PC-9 (cell line): ENCODE results near the gene MYO5C. TPM values are rescaled to one million over a fixed set of nuclear protein-coding genes. Genes with fewer than 3 reads are reported as not detected.
"Not testable (repeated sequence)": the region's sequence is repeated elsewhere in the genome, so short reads cannot be mapped to it uniquely, and the experiment has no call there.

Experiments used
- BruUV-seq: library from RNA; stranded (reverse); fragments of 400-500 nt; replicated peaks from 2 replicates; lab custom pipeline; 2021; lab: Mats Ljungman, UMichigan
- CTCF ChIA-PET: fragments of 300-600 bp; sonication (Branson Sonifier 250); formaldehyde crosslinking; loops from one replicate; lab custom pipeline; 2022; ENCODE audit warnings: antibody characterized with exemption; lab: Charles Lee
- POLR2A ChIA-PET: fragments of 300-600 bp; sonication (Branson Sonifier 250); formaldehyde crosslinking; loops from one replicate; lab custom pipeline; 2022; ENCODE audit warnings: antibody characterized with exemption; ENCODE audit not compliant: unreplicated experiment; lab: Charles Lee
- DNase-seq, 2 experiments: peaks; one replicate each; pipeline versions ENCODE4 v3.0.0 to v3.0.0-alpha.2; 2015 to 2022; ENCODE audit warnings: mixed read lengths in 1 of 2
- H2AFZ ChIP-seq: fragments of 200-600 bp; sonication (generic); 2 replicates; pipeline ENCODE4 v1.8.1; 2017; ENCODE audit warnings: antibody characterized with exemption
- H3F3A ChIP-seq: fragments of 200-600 bp; sonication (generic); 2 replicates; pipeline ENCODE4 v1.8.1; 2017; ENCODE audit warnings: antibody characterized with exemption, mild to moderate bottlenecking, low read depth; ENCODE audit not compliant: insufficient read depth
- H3K27ac ChIP-seq: fragments of 200-600 bp; sonication (generic); 2 replicates; pipeline ENCODE4 v1.6.1; 2016; ENCODE audit warnings: mixed run types
- H3K27me3 ChIP-seq: fragments of 200-600 bp; sonication (generic); 2 replicates; pipeline ENCODE4 v1.6.1; 2016; ENCODE audit warnings: low read depth, mixed run types; ENCODE audit not compliant: insufficient read depth
- H3K36me3 ChIP-seq: fragments of 200-600 bp; sonication (generic); 2 replicates; pipeline ENCODE4 v1.6.1; 2016; ENCODE audit warnings: low read depth, mixed run types
- H3K4me1 ChIP-seq: fragments of 200-600 bp; sonication (generic); replicated peaks from 2 replicates; pipeline ENCODE4 v1.6.1; 2016; ENCODE audit warnings: mixed run types; ENCODE audit not compliant: insufficient read depth
- H3K4me2 ChIP-seq: fragments of 200-600 bp; sonication (generic); 2 replicates; pipeline ENCODE4 v1.6.1; 2017; ENCODE audit warnings: mixed run types
- H3K4me3 ChIP-seq: fragments of 200-600 bp; sonication (generic); 2 replicates; pipeline ENCODE4 v1.6.1; 2016; ENCODE audit warnings: mixed run types
- H3K79me2 ChIP-seq: fragments of 200-600 bp; sonication (generic); 2 replicates; pipeline ENCODE4 v1.6.1; 2017; ENCODE audit warnings: low read depth, mixed run types
- H3K9me2 ChIP-seq: fragments of 200-600 bp; sonication (generic); 2 replicates; pipeline ENCODE4 v1.8.1; 2017; ENCODE audit warnings: mild to moderate bottlenecking; ENCODE audit not compliant: insufficient read depth
- H3K9me3 ChIP-seq: fragments of 200-600 bp; sonication (generic); 2 replicates; pipeline ENCODE4 v1.8.1; 2016; ENCODE audit warnings: low read depth; ENCODE audit not compliant: insufficient read depth
- H4K20me1 ChIP-seq: fragments of 200-600 bp; sonication (generic); 2 replicates; pipeline ENCODE4 v1.8.1; 2017; ENCODE audit not compliant: insufficient read depth
- EZH2 ChIP-seq: fragments of 200-600 bp; sonication (generic); IDR thresholded peaks from 2 replicates; pipeline ENCODE4 v1.8.0; 2017; ENCODE audit warnings: antibody characterized with exemption, low read depth
- intact Hi-C: fragments of 100-400 bp; cut with micrococcal nuclease; formaldehyde crosslinking; loops from one replicate; pipeline ENCODE4 v1.10.0; 2022; ENCODE audit not compliant: unreplicated experiment
- total RNA-seq: library from RNA; stranded (reverse); gene quantifications from 2 replicates; pipeline ENCODE4 v1.2.3, GENCODE V29; 2021
- TF ChIP-seq, protein P1 (sequence below): fragments of 200-600 bp; sonication (generic); conservative IDR thresholded peaks from 2 replicates; pipeline ENCODE4 v1.6.1; 2017; ENCODE audit warnings: mixed run types, antibody characterized with exemption, mild to moderate bottlenecking, moderate library complexity

The MYO5C gene
- total RNA-seq, 1 experiment from 2014 or later: 41.1 TPM

DNA sequence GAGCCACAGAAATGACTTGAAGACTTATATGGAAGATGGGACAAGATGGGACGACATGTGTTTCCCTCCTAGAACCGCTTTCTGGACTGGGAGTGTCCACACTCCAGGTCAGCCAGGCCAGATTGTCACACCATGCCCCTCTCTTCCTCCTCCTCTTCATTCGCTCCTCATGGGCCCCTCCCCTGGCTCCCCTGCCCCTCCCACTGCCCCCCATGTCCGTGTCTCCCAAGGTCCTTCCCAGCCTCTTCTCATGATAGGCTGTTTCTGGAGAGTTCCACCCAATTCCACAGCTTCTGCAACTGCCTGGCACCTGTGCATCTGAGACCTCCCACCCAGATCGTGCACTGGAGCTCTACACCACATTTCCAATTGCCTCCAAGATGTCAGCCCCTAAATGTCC lies 6.6 kb downstream of the MYO5C start:
- H3K9me3 ChIP-seq: no peaks in the 10 kb centered on the region
- H3K4me3 ChIP-seq: no peak overlapping the region
- H3K27ac ChIP-seq: peak overlapping the region; percentile 93
- H3K36me3 ChIP-seq: no peaks in the 10 kb centered on the region
- no peaks in the 10 kb centered on the region for H3K27me3 ChIP-seq
- ChIA-PET POLR2A (interaction anchor here (0.7 to 1.3 kb wide), 2 partner anchors 27 to 32 kb away, joined by 9 to 25 read pairs; no protein-coding TSS in a partner anchor), CTCF (interaction anchor here (2.1 kb wide), 1 partner anchor 27 kb away, joined by 7 read pairs; no protein-coding TSS in a partner anchor)
- H2AFZ ChIP-seq: no peak overlapping the region
- peaks cover 45% of the 10 kb centered on the region for H3K4me1 ChIP-seq
- peaks cover 30% of the 10 kb centered on the region for H3K79me2 ChIP-seq
- BruUV-seq: no TSS peak
- intact Hi-C loops: loop anchor here (1.0 to 2.0 kb wide), 3 partner anchors 27 to 390 kb away; partner anchors contain the start of gene ATOSA
- H3F3A ChIP-seq: peaks cover 18% of the 10 kb centered on the region; the same call in 1 of the 2 replicates
- no peak for TF ChIP-seq EZH2
- TF ChIP-seq, protein P1, sequence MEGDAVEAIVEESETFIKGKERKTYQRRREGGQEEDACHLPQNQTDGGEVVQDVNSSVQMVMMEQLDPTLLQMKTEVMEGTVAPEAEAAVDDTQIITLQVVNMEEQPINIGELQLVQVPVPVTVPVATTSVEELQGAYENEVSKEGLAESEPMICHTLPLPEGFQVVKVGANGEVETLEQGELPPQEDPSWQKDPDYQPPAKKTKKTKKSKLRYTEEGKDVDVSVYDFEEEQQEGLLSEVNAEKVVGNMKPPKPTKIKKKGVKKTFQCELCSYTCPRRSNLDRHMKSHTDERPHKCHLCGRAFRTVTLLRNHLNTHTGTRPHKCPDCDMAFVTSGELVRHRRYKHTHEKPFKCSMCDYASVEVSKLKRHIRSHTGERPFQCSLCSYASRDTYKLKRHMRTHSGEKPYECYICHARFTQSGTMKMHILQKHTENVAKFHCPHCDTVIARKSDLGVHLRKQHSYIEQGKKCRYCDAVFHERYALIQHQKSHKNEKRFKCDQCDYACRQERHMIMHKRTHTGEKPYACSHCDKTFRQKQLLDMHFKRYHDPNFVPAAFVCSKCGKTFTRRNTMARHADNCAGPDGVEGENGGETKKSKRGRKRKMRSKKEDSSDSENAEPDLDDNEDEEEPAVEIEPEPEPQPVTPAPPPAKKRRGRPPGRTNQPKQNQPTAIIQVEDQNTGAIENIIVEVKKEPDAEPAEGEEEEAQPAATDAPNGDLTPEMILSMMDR: no peak
- H4K20me1 ChIP-seq: no peaks in the 10 kb centered on the region
- peak overlapping the region; percentile 62 for H3K4me2 ChIP-seq
- no peaks in the 10 kb centered on the region for H3K9me2 ChIP-seq
- no peak for DNase-seq

DNA sequence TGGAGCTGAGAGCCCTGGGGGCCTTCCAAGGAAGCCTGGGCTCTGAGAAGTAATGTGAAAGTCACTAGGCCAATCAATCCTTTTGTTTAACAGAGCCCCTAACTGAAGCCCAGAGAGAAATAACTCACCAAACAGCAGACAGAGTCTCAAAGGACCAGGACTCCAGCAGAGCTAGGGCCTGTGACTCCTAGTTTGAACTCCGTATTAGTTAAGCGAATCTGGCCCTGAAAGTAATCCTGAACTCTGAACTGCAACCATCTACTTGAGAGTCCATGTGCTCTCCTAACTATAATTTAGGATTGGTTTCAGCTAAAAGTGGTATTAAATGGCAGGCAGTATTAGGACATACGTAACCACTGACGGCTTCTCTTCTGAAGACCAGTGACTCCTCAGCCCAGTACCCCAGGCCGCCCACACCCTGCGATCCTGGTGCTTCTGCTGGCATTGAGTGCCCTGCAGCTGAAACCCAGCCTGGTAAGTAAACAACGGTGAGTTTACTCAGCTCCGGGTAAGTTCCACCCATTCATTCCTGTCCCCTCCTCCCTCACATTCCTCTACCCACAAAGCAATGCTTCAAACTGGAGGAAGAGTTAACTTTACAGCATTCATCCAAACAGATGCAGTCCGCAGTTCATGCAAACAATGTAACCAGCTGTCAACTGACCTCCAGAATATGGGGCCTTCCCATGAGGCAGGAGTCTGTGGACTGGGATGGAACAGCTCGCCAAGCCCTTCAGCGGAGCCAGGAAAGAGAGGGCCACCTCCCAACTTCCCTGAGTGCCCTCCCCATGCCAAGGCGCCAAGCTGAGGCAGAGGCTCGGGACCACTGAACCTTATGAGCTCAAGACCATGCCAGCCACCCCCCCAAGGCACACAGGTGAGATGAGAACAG lies 7.3 kb downstream of the MYO5C start:
- Histone ChIP-seq H3K4me1 (peaks cover 45% of the 10 kb centered on the region), H3F3A (peaks cover 18% of the 10 kb centered on the region; the same call in 1 of the 2 replicates), H3K9me3 (no peaks in the 10 kb centered on the region), H4K20me1 (no peaks in the 10 kb centered on the region), H3K27me3 (no peaks in the 10 kb centered on the region), H3K4me3 (peak overlapping the region; percentile 42; the same call in 1 of the 2 replicates), H3K36me3 (no peaks in the 10 kb centered on the region), H3K79me2 (peaks cover 30% of the 10 kb centered on the region), H3K9me2 (no peaks in the 10 kb centered on the region), H3K4me2 (peak overlapping the region; percentile 75), H2AFZ (0 out of 2 replicates have a peak overlapping the region, but pooled peaks have one; percentile 13), H3K27ac (peak overlapping the region; percentile 93)
- intact Hi-C loops: loop anchor here (1.0 to 2.0 kb wide), 3 partner anchors 26 to 391 kb away; partner anchors contain the start of gene ATOSA
- peak; percentile 90 to 93 for DNase-seq
- no peak for TF ChIP-seq EZH2
- TF ChIP-seq, protein P1: no peak
- ChIA-PET POLR2A (interaction anchor here (0.6 to 1.3 kb wide), 5 partner anchors 27 to 446 kb away, joined by 3 to 25 read pairs (median 6); no protein-coding TSS in a partner anchor), CTCF (interaction anchor here (0.5 to 2.1 kb wide), 4 partner anchors 26 to 1201 kb away, joined by 3 to 7 read pairs (median 4); no protein-coding TSS in a partner anchor)
- TSS peak; percentile 62 for BruUV-seq

DNA sequence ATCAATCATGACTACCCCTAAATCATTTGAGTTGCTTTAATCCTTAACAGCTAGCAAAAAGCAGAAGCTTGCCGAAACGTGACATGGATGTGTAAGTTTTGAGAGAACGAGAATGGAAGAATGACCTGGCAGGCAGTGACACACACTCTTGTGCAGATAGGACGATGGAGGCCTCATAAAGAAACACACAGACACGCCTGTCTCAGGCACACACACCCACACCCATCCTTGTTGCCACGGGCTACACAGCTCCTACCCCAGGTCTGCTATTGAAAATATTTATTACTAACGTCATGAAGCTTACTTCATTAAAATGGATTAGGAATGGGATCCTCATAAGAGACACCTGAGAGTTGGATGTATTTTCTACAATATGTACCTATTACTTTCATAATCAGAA lies 8.5 kb downstream of the MYO5C start:
- DNase-seq: peak in 1 of 2 experiments; percentile 14
- CTCF ChIA-PET: no interaction called here
- BruUV-seq: no TSS peak

DNA sequence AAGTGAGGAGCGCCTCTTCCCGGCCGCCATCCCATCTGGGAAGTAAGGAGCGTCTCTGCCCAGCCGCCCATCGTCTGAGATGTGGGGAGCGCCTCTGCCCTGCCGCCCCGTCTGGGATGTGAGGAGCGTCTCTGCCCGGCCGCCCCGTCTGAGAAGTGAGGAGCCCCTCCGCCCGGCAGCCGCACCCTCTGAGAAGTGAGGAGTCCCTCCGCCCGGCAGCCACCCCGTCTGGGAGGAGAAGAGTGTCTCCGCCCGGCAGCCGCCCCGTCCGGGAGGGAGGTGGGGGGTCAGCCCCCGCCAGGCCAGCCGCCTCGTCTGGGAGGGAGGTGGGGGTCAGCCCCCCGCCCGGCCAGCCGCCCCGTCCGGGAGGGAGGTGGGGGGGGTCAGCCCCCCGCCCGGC lies 9.7 kb downstream of the MYO5C start:
- H3K9me2 ChIP-seq, H4K20me1 ChIP-seq, POLR2A ChIA-PET, H3K9me3 ChIP-seq, H3K27me3 ChIP-seq, H2AFZ ChIP-seq, H3K4me2 ChIP-seq, CTCF ChIA-PET, DNase-seq, H3K36me3 ChIP-seq, H3K4me3 ChIP-seq, BruUV-seq, intact Hi-C loops, H3K27ac ChIP-seq: not testable (repeated sequence)
- Histone ChIP-seq H3K79me2 (peaks cover 33% of the 10 kb centered on the region), H3K4me1 (peaks cover 45% of the 10 kb centered on the region), H3F3A (peaks cover 18% of the 10 kb centered on the region; the same call in 1 of the 2 replicates)

More for the DNA sequence above, 8.5 kb downstream of the MYO5C start:
- Histone ChIP-seq H3K27ac (peak overlapping the region; percentile 93), H3K4me1 (peaks cover 45% of the 10 kb centered on the region), H4K20me1 (no peaks in the 10 kb centered on the region), H3K79me2 (peaks cover 33% of the 10 kb centered on the region), H3K4me3 (no peak overlapping the region), H3K9me2 (no peaks in the 10 kb centered on the region), H2AFZ (no peak overlapping the region), H3K9me3 (no peaks in the 10 kb centered on the region), H3K27me3 (no peaks in the 10 kb centered on the region), H3K36me3 (no peaks in the 10 kb centered on the region), H3K4me2 (no peak overlapping the region), H3F3A (peaks cover 18% of the 10 kb centered on the region; the same call in 1 of the 2 replicates)
- POLR2A ChIA-PET: interaction anchor here (0.7 kb wide), 1 partner anchor 445 kb away, joined by 6 read pairs; no protein-coding TSS in a partner anchor
- intact Hi-C loops: no loop called here
- TF ChIP-seq EZH2: no peak
- TF ChIP-seq, protein P1: no peak
